Measurements from ENCODE around the gene PCDHGA6. TPM values are rescaled to one million over a fixed set of nuclear protein-coding genes. Genes with fewer than 3 reads are reported as not detected.
"Not testable (repeated sequence)": the region's sequence is repeated elsewhere in the genome, so short reads cannot be mapped to it uniquely, and the experiment has no call there.

PCDHGA6 gene
- total RNA-seq, 1 experiment from 2014 or later: 14.5 TPM

DNA sequence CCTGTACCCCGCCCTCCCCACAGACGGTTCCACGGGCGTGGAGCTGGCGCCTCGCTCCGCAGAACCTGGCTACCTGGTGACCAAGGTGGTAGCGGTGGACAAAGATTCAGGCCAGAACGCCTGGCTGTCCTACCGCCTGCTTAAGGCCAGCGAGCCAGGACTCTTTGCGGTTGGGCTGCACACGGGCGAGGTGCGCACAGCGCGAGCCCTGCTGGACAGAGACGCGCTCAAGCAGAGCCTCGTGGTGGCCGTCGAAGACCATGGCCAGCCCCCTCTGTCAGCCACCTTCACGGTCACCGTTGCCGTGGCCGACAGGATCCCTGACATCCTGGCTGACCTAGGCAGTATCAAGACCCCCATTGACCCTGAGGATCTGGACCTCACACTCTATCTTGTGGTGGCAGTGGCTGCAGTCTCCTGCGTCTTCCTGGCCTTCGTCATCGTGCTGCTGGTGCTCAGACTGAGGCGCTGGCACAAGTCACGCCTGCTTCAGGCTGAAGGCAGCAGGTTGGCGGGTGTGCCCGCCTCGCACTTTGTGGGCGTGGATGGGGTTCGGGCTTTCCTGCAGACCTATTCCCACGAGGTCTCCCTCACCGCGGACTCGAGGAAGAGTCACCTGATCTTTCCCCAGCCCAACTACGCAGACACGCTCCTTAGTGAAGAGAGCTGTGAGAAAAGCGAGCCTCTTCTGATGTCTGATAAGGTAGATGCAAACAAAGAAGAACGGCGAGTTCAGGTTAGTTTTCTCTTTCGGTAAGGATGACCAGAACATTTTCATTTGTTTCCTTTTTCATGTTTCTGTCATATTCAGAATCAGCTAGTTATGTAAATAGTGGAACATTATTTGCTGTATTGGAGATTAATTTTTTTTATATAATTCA, 7.4 kb upstream of the PCDHGA6 start:
- Histone ChIP-seq H3K4me1 (ENCODE audit: low read length) (peaks cover 42% of the 10 kb centered on the region), H3K9ac (ENCODE audit: low read length) (no peak overlapping the region), H3K36me3 (ENCODE audit: insufficient read depth, low read length) (peaks cover 29% of the 10 kb centered on the region), H3K4me2 (ENCODE audit: low read depth, low read length, poor library complexity, severe bottlenecking) (no peak overlapping the region), H3K27me3 (ENCODE audit: low read length) (no peaks in the 10 kb centered on the region), H3K27ac (ENCODE audit: low read length) (no peak overlapping the region), H3K9me2 (replicated peaks; ENCODE audit: insufficient read depth, low read length) (no peaks in the 10 kb centered on the region), H3K79me2 (ENCODE audit: low read length) (peaks cover 28% of the 10 kb centered on the region), H3K9me3 (ENCODE audit: low read length) (peaks cover 27% of the 10 kb centered on the region), H4K20me1 (ENCODE audit: insufficient read depth, low read depth, low read length) (no peaks in the 10 kb centered on the region), H2AFZ (ENCODE audit: low read length) (no peak overlapping the region), H3K4me3 (ENCODE audit: low read length) (no peak overlapping the region)
- DNase-seq: no peak

DNA sequence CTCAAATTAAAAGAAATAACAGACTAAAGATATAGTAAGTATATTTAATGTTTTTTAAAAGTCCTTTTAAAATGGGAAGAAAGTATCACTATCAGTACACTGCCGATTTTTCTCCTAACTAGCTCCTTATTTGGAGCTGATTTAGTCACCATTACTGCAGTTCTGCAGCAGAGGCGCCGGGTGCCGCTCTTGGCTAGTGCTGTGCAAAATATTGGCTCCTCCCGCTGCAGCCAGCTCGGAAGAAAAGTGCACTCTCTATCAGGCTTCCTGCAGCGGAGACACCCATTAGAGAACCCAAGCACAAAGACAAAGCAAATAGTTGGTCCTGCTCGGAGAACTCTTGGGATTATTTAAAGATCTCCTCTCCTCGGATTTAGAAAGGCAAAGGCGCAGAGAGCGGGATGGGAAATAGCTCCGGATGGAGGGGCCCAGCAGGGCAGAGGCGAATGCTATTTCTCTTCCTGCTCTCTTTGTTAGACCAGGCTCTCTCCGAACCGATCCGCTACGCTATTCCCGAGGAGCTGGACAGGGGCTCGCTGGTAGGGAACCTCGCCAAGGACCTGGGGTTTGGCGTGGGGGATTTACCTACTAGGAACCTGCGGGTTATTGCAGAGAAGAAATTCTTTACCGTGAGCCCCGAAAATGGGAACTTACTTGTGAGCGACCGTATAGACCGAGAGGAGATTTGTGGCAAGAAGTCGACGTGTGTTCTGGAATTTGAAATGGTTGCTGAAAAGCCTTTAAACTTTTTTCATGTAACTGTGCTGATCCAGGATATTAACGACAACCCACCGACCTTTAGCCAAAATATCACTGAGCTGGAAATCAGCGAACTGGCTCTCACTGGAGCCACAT, 3.5 kb upstream of the PCDHGA6 start, which contains the start of gene PCDHGB3:
Gene PCDHGB3, plus strand, starts transcription at position 249 of the 855 bp plus-strand sequence. Its CDS starts 153 bp downstream, at position 402.
- Histone ChIP-seq H3K4me3 (ENCODE audit: low read length) (peak within 1 kb of the TSS; percentile 62), H3K9ac (ENCODE audit: low read length) (peak within 1 kb of the TSS; percentile 72), H3K4me1 (ENCODE audit: low read length) (peaks cover 26% of the 10 kb centered on the region), H3K79me2 (ENCODE audit: low read length) (peaks cover 51% of the 10 kb centered on the region), H2AFZ (ENCODE audit: low read length) (peak within 1 kb of the TSS; percentile 31), H4K20me1 (ENCODE audit: insufficient read depth, low read depth, low read length) (no peaks in the 10 kb centered on the region), H3K9me2 (replicated peaks; ENCODE audit: insufficient read depth, low read length) (no peaks in the 10 kb centered on the region), H3K36me3 (ENCODE audit: insufficient read depth, low read length) (peaks cover 47% of the 10 kb centered on the region), H3K9me3 (ENCODE audit: low read length) (peaks cover 47% of the 10 kb centered on the region), H3K27me3 (ENCODE audit: low read length) (no peaks in the 10 kb centered on the region), H3K4me2 (ENCODE audit: low read depth, low read length, poor library complexity, severe bottlenecking) (peak within 1 kb of the TSS; percentile 78), H3K27ac (ENCODE audit: low read length) (peak within 1 kb of the TSS; percentile 81)
- DNase-seq: peak; percentile 95

DNA sequence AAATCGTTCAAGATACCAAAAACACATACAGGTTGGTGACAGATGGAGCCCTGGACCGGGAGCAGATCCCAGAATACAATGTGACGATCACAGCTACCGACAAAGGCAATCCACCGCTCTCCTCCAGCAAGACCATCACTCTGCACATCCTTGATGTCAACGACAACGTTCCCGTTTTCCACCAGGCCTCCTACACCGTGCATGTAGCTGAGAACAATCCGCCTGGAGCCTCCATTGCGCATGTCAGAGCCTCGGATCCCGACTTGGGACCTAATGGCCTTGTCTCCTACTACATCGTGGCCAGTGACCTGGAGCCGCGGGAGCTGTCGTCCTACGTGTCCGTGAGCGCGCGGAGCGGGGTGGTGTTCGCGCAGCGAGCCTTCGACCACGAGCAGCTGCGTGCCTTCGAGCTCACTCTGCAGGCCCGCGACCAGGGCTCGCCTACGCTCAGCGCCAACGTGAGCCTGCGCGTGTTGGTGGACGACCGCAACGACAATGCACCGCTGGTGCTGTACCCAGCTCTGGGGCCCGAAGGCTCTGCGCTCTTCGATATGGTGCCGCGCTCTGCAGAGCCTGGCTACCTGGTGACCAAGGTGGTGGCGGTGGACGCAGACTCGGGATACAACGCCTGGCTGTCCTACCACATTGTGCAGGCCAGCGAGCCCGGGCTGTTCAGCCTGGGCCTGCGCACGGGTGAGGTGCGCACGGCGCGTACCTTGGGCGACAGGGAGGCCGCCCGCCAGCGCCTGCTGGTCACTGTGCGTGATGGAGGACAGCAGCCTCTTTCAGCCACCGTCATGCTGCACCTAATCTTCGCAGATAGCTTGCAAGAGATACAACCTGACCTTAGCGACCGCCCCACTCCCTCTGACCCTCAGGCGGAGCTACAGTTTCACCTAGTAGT, 1.9 kb upstream of the PCDHGA6 start:
- Histone ChIP-seq H3K4me1 (ENCODE audit: low read length) (peaks cover 26% of the 10 kb centered on the region), H3K9me3 (ENCODE audit: low read length) (peaks cover 50% of the 10 kb centered on the region), H4K20me1 (ENCODE audit: insufficient read depth, low read depth, low read length) (no peaks in the 10 kb centered on the region), H3K36me3 (ENCODE audit: insufficient read depth, low read length) (peaks cover 47% of the 10 kb centered on the region), H2AFZ (ENCODE audit: low read length) (no peak overlapping the region), H3K27ac (ENCODE audit: low read length) (no peak overlapping the region), H3K9ac (ENCODE audit: low read length) (no peak overlapping the region), H3K4me3 (ENCODE audit: low read length) (peak overlapping the region; percentile 17; the same call in 1 of the 2 replicates), H3K4me2 (ENCODE audit: low read depth, low read length, poor library complexity, severe bottlenecking) (no peak overlapping the region), H3K79me2 (ENCODE audit: low read length) (peaks cover 54% of the 10 kb centered on the region), H3K27me3 (ENCODE audit: low read length) (no peaks in the 10 kb centered on the region), H3K9me2 (replicated peaks; ENCODE audit: insufficient read depth, low read length) (no peaks in the 10 kb centered on the region)
- no peak for DNase-seq

DNA sequence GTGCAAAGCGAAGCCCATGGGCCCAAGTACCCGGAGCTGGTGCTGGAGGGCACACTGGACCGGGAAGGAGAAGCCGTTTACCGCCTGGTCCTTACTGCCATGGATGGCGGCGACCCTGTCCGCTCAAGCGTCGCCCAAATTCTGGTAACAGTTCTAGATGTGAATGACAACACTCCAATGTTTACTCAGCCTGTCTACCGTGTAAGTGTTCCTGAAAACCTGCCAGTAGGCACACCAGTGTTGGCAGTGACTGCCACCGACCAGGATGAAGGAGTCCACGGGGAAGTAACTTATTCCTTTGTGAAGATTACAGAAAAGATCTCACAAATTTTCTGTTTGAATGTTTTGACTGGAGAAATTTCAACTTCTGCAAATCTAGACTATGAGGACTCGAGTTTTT, 936 bp downstream of the PCDHGA6 start:
- Histone ChIP-seq H3K36me3 (ENCODE audit: insufficient read depth, low read length) (peaks cover 67% of the 10 kb centered on the region), H3K4me2 (ENCODE audit: low read depth, low read length, poor library complexity, severe bottlenecking) (no peak overlapping the region), H3K4me3 (ENCODE audit: low read length) (no peak overlapping the region), H2AFZ (ENCODE audit: low read length) (no peak overlapping the region), H3K79me2 (ENCODE audit: low read length) (peaks cover 72% of the 10 kb centered on the region), H3K27me3 (ENCODE audit: low read length) (no peaks in the 10 kb centered on the region), H3K27ac (ENCODE audit: low read length) (no peak overlapping the region), H3K9me2 (replicated peaks; ENCODE audit: insufficient read depth, low read length) (no peaks in the 10 kb centered on the region), H3K4me1 (ENCODE audit: low read length) (peaks cover 10% of the 10 kb centered on the region), H3K9ac (ENCODE audit: low read length) (no peak overlapping the region), H4K20me1 (ENCODE audit: insufficient read depth, low read depth, low read length) (no peaks in the 10 kb centered on the region), H3K9me3 (ENCODE audit: low read length) (peaks cover 61% of the 10 kb centered on the region)
- no peak for DNase-seq

DNA sequence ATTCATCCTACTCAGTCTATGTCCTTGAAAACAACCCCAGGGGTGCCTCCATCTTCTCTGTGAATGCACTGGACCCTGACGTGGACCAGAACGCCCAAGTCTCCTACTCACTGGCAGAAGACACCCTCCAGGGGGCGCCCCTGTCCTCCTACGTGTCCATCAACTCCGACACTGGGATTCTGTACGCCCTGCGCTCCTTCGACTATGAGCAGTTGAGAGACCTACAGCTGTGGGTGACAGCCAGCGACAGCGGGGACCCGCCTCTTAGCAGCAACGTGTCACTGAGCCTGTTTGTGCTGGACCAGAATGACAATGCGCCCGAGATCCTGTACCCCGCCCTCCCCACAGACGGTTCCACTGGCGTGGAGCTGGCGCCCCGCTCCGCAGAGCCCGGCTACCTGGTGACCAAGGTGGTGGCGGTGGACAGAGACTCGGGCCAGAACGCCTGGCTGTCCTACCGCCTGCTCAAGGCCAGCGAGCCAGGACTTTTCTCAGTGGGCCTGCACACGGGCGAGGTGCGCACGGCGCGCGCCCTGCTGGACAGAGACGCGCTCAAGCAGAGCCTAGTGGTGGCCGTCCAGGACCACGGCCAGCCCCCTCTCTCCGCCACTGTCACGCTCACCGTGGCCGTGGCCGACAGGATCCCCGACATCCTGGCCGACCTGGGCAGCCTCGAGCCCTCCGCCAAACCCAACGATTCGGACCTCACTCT, 1.9 kb downstream of the PCDHGA6 start:
- not testable (repeated sequence) for H3K9ac ChIP-seq (ENCODE audit: low read length); H3K4me1 ChIP-seq (ENCODE audit: low read length); H3K27me3 ChIP-seq (ENCODE audit: low read length); H3K4me3 ChIP-seq (ENCODE audit: low read length); DNase-seq; H3K4me2 ChIP-seq (ENCODE audit: low read depth, low read length, poor library complexity, severe bottlenecking); H3K9me2 ChIP-seq (replicated peaks; ENCODE audit: insufficient read depth, low read length); H4K20me1 ChIP-seq (ENCODE audit: insufficient read depth, low read depth, low read length); H3K27ac ChIP-seq (ENCODE audit: low read length); H2AFZ ChIP-seq (ENCODE audit: low read length)
- peaks cover 68% of the 10 kb centered on the region for H3K9me3 ChIP-seq (ENCODE audit: low read length)
- H3K79me2 ChIP-seq (ENCODE audit: low read length): peaks cover 71% of the 10 kb centered on the region
- peaks cover 71% of the 10 kb centered on the region for H3K36me3 ChIP-seq (ENCODE audit: insufficient read depth, low read length)

DNA sequence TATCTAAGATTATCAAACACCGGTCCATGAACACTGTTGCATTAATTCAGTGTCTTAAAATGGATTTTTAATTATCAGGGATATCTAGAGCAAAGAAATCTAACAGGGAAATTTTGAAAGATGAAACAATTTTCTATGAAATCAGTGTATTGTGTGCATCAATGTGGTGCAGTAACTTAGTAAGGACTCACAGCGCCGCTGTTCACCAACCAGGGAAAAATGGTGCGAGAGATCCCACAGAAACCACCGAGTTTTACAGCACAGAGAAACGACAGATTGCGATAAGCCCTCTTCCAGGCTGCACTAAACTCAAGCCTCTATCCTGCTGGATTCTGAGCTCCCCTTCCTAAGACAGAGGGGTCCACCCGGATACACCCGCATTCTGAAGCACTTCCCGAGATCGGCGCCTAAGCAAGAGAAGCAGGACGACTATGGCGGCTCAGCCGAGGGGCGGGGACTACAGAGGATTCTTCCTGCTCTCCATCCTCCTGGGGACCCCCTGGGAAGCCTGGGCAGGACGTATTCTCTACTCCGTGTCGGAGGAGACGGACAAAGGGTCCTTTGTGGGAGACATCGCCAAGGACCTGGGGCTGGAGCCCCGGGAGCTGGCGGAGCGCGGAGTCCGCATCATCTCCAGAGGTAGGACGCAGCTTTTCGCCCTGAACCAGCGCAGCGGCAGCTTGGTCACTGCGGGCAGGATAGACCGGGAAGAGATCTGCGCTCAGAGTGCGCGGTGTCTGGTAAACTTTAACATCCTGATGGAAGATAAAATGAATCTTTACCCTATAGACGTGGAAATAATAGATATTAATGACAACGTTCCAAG, 9.0 kb downstream of the PCDHGA6 start, which contains the start of gene PCDHGA7:
Gene PCDHGA7, plus strand, starts transcription at position 274 of the 826 bp plus-strand sequence. Its CDS starts 158 bp downstream, at position 432.
- H3K79me2 ChIP-seq (ENCODE audit: low read length): peaks cover 37% of the 10 kb centered on the region
- H3K4me3 ChIP-seq (ENCODE audit: low read length): peak within 1 kb of the TSS; percentile 18; the same call in 1 of the 2 replicates
- H3K36me3 ChIP-seq (ENCODE audit: insufficient read depth, low read length): peaks cover 63% of the 10 kb centered on the region
- peaks cover 39% of the 10 kb centered on the region for H3K9me3 ChIP-seq (ENCODE audit: low read length)
- no peak within 1 kb of the TSS for H3K27ac ChIP-seq (ENCODE audit: low read length)
- no peaks in the 10 kb centered on the region for H4K20me1 ChIP-seq (ENCODE audit: insufficient read depth, low read depth, low read length)
- H3K4me2 ChIP-seq (ENCODE audit: low read depth, low read length, poor library complexity, severe bottlenecking): no peak within 1 kb of the TSS
- H3K9ac ChIP-seq (ENCODE audit: low read length): no peak within 1 kb of the TSS
- no peaks in the 10 kb centered on the region for H3K4me1 ChIP-seq (ENCODE audit: low read length)
- no peak for DNase-seq
- H2AFZ ChIP-seq (ENCODE audit: low read length): no peak within 1 kb of the TSS
- no peaks in the 10 kb centered on the region for H3K9me2 ChIP-seq (replicated peaks; ENCODE audit: insufficient read depth, low read length)
- no peaks in the 10 kb centered on the region for H3K27me3 ChIP-seq (ENCODE audit: low read length)

All from Karpas-422 (cell line).